ENCODE measurements around the gene SLC41A3. TPM values are rescaled to one million over a fixed set of nuclear protein-coding genes. Genes with fewer than 3 reads are reported as not detected.
"Not testable (repeated sequence)": the region's sequence is repeated elsewhere in the genome, so short reads cannot be mapped to it uniquely, and the experiment has no call there.

The SLC41A3 gene
- polyA plus RNA-seq, 3 donors: 2.8 to 18.2 (median 13.6) TPM

- no peak overlapping the region for H3K4me3 ChIP-seq (replicated peaks in 1 of 3; ENCODE audit: low read depth in 2 of 3, low read length in 3 of 3)
- 80% methylated on average over 43 of the region's 46 CpGs for WGBS (ENCODE audit: insufficient coverage)
- peaks cover 0 to 14% of the 10 kb centered on the region in 2 donors for H3K9me3 ChIP-seq (replicated peaks in 1 of 2; ENCODE audit: control insufficient read depth in 1 of 2, insufficient read depth in 1 of 2, low read length in 2 of 2)
- no peaks in the 10 kb centered on the region for H3K4me1 Mint-ChIP-seq
- H3K27me3 ChIP-seq (ENCODE audit: control insufficient read depth in 2 of 2, insufficient read depth in 2 of 2, low read length in 2 of 2): peaks cover 9 to 38% of the 10 kb centered on the region in 2 donors
- peak overlapping the region in 1 of 2 donors; percentile 51 for H3K4me3 Mint-ChIP-seq
- peaks cover 2 to 15% (median 10%) of the 10 kb centered on the region in 7 donors for H3K9me3 Mint-ChIP-seq
- no peaks in the 10 kb centered on the region for H3K36me3 ChIP-seq (replicated peaks in 1 of 2; ENCODE audit: control insufficient read depth in 1 of 2, insufficient read depth in 2 of 2, low read length in 2 of 2)
- TF ChIP-seq CTCF (IDR thresholded peaks at IDR 0.05): no peak
- no peak overlapping the region for H3K9ac ChIP-seq (ENCODE audit: insufficient read depth, low read length, poor library complexity, severe bottlenecking)
- H3K36me3 Mint-ChIP-seq: no peaks in the 10 kb centered on the region
- intact Hi-C loops (cut with micrococcal nuclease): no loop called here
- no peak overlapping the region for H3K4me2 ChIP-seq (replicated peaks; ENCODE audit: extremely low read depth, low read length, poor library complexity, severe bottlenecking)
- H3K27ac Mint-ChIP-seq: no peak overlapping the region
- no peak overlapping the region for H2AFZ ChIP-seq (ENCODE audit: insufficient read depth, low read depth, low read length, poor library complexity, severe bottlenecking)
- DNase-seq: no peak
- peaks cover 12 to 31% (median 20%) of the 10 kb centered on the region in 3 donors for H3K27me3 Mint-ChIP-seq (ENCODE audit: low read depth in 3 of 3)
- no peaks in the 10 kb centered on the region for H4K20me1 ChIP-seq (ENCODE audit: insufficient read depth, low read length)
- no peaks in the 10 kb centered on the region for H3K4me1 ChIP-seq (ENCODE audit: control insufficient read depth in 1 of 2, insufficient read depth in 2 of 2, low read length in 2 of 2)
- H3K27ac ChIP-seq (ENCODE audit: low read depth in 1 of 2, low read length in 2 of 2): no peak overlapping the region
- no peaks in the 10 kb centered on the region for H3K79me2 ChIP-seq (ENCODE audit: insufficient read depth, low read length)
Measured at GRCh38 chr3:125958511-125959316, 125.2 kb downstream of the SLC41A3 start.

GRCh38 chr3:125957674-125958510 lies 126.0 kb downstream of the SLC41A3 start:
- Histone ChIP-seq H3K27ac (ENCODE audit: low read depth in 1 of 2, low read length in 2 of 2) (no peak overlapping the region), H3K79me2 (ENCODE audit: insufficient read depth, low read length) (no peaks in the 10 kb centered on the region), H2AFZ (ENCODE audit: insufficient read depth, low read depth, low read length, poor library complexity, severe bottlenecking) (no peak overlapping the region), H3K36me3 (replicated peaks in 1 of 2; ENCODE audit: control insufficient read depth in 1 of 2, insufficient read depth in 2 of 2, low read length in 2 of 2) (no peaks in the 10 kb centered on the region), H3K9ac (ENCODE audit: insufficient read depth, low read length, poor library complexity, severe bottlenecking) (no peak overlapping the region), H3K4me3 (replicated peaks in 1 of 3; ENCODE audit: low read depth in 2 of 3, low read length in 3 of 3) (no peak overlapping the region), H4K20me1 (ENCODE audit: insufficient read depth, low read length) (no peaks in the 10 kb centered on the region), H3K27me3 (ENCODE audit: control insufficient read depth in 2 of 2, insufficient read depth in 2 of 2, low read length in 2 of 2) (peaks cover 9 to 38% of the 10 kb centered on the region in 2 donors), H3K4me2 (replicated peaks; ENCODE audit: extremely low read depth, low read length, poor library complexity, severe bottlenecking) (no peak overlapping the region), H3K4me1 (ENCODE audit: control insufficient read depth in 1 of 2, insufficient read depth in 2 of 2, low read length in 2 of 2) (no peaks in the 10 kb centered on the region), H3K9me3 (replicated peaks in 1 of 2; ENCODE audit: control insufficient read depth in 1 of 2, insufficient read depth in 1 of 2, low read length in 2 of 2) (peaks cover 0 to 14% of the 10 kb centered on the region in 2 donors)
- peaks cover 14 to 31% (median 20%) of the 10 kb centered on the region in 3 donors for H3K27me3 Mint-ChIP-seq (ENCODE audit: low read depth in 3 of 3)
- no peak for TF ChIP-seq CTCF (IDR thresholded peaks at IDR 0.05)
- 7% methylated on average over 67 of the region's 75 CpGs for WGBS (ENCODE audit: insufficient coverage)
- DNase-seq: no peak
- no peaks in the 10 kb centered on the region for H3K4me1 Mint-ChIP-seq
- H3K4me3 Mint-ChIP-seq: peak overlapping the region in 1 of 2 donors; percentile 69
- peaks cover 2 to 15% (median 10%) of the 10 kb centered on the region in 7 donors for H3K9me3 Mint-ChIP-seq
- H3K27ac Mint-ChIP-seq: no peak overlapping the region
- H3K36me3 Mint-ChIP-seq: no peaks in the 10 kb centered on the region
- intact Hi-C loops (cut with micrococcal nuclease): no loop called here

GRCh38 chr3:125957020-125957419 lies 126.9 kb downstream of the SLC41A3 start:
- H3K9ac ChIP-seq (ENCODE audit: insufficient read depth, low read length, poor library complexity, severe bottlenecking); H3K4me1 ChIP-seq (ENCODE audit: control insufficient read depth in 1 of 2, insufficient read depth in 2 of 2, low read length in 2 of 2); intact Hi-C loops (cut with micrococcal nuclease); H3K4me1 Mint-ChIP-seq; H3K36me3 ChIP-seq (replicated peaks in 1 of 2; ENCODE audit: control insufficient read depth in 1 of 2, insufficient read depth in 2 of 2, low read length in 2 of 2); H3K27ac Mint-ChIP-seq; H3K79me2 ChIP-seq (ENCODE audit: insufficient read depth, low read length); H2AFZ ChIP-seq (ENCODE audit: insufficient read depth, low read depth, low read length, poor library complexity, severe bottlenecking); H4K20me1 ChIP-seq (ENCODE audit: insufficient read depth, low read length); H3K4me2 ChIP-seq (replicated peaks; ENCODE audit: extremely low read depth, low read length, poor library complexity, severe bottlenecking); DNase-seq; H3K4me3 ChIP-seq (replicated peaks in 1 of 3; ENCODE audit: low read depth in 2 of 3, low read length in 3 of 3); H3K27ac ChIP-seq (ENCODE audit: low read depth in 1 of 2, low read length in 2 of 2); H3K36me3 Mint-ChIP-seq: not testable (repeated sequence)
- peaks cover 14 to 38% (median 22%) of the 10 kb centered on the region in 3 donors for H3K27me3 Mint-ChIP-seq (ENCODE audit: low read depth in 3 of 3)
- peak overlapping the region in 1 of 2 donors; percentile 15 for H3K4me3 Mint-ChIP-seq
- H3K27me3 ChIP-seq (ENCODE audit: control insufficient read depth in 2 of 2, insufficient read depth in 2 of 2, low read length in 2 of 2): peaks cover 9 to 38% of the 10 kb centered on the region in 2 donors
- H3K9me3 ChIP-seq (replicated peaks in 1 of 2; ENCODE audit: control insufficient read depth in 1 of 2, insufficient read depth in 1 of 2, low read length in 2 of 2): peaks cover 0 to 14% of the 10 kb centered on the region in 2 donors
- H3K9me3 Mint-ChIP-seq: peaks cover 2 to 15% (median 10%) of the 10 kb centered on the region in 7 donors
- no CpG with 5 or more reads among the region's 4 CpGs for WGBS (ENCODE audit: insufficient coverage)
